ENCODE measurements around the gene NRTN.

Gene NRTN

GRCh38 chr19:5826531-5827341 is 21.9 kb downstream of the NRTN start:
- Histone ChIP-seq H3K9ac (ENCODE audit: low read depth in 1 of 2, low read length in 2 of 2) (peak overlapping the region; percentile 5 to 22), H3K4me1 (ENCODE audit: control insufficient read depth in 2 of 2, insufficient read depth in 2 of 2, low read length in 2 of 2) (peaks cover 11 to 19% of the 10 kb centered on the region in 2 donors), H3K9me3 (ENCODE audit: control insufficient read depth in 2 of 2, low read length in 2 of 2) (no peaks in the 10 kb centered on the region), H3K27ac (ENCODE audit: low read depth in 2 of 2, low read length in 2 of 2) (peak overlapping the region in 1 of 2 donors; percentile 85), H3K4me3 (ENCODE audit: low read length in 2 of 2) (peak overlapping the region in 1 of 2 donors; percentile 81), H3K27me3 (ENCODE audit: control insufficient read depth in 2 of 2, insufficient read depth in 2 of 2, low read length in 2 of 2) (no peaks in the 10 kb centered on the region), H3K36me3 (ENCODE audit: control insufficient read depth in 2 of 2, insufficient read depth in 2 of 2, low read length in 2 of 2) (peaks cover 0 to 7% of the 10 kb centered on the region in 2 donors)

GRCh38 chr19:5827342-5827890 is 22.5 kb downstream of the NRTN start:
- Histone ChIP-seq H3K27ac (ENCODE audit: low read depth in 2 of 2, low read length in 2 of 2) (peak overlapping the region; percentile 80 to 85), H3K27me3 (ENCODE audit: control insufficient read depth in 2 of 2, insufficient read depth in 2 of 2, low read length in 2 of 2) (no peaks in the 10 kb centered on the region), H3K4me1 (ENCODE audit: control insufficient read depth in 2 of 2, insufficient read depth in 2 of 2, low read length in 2 of 2) (peaks cover 11 to 19% of the 10 kb centered on the region in 2 donors), H3K36me3 (ENCODE audit: control insufficient read depth in 2 of 2, insufficient read depth in 2 of 2, low read length in 2 of 2) (peaks cover 0 to 7% of the 10 kb centered on the region in 2 donors), H3K9ac (ENCODE audit: low read depth in 1 of 2, low read length in 2 of 2) (peak overlapping the region; percentile 5 to 22), H3K4me3 (ENCODE audit: low read length in 2 of 2) (peak overlapping the region; percentile 55 to 81), H3K9me3 (ENCODE audit: control insufficient read depth in 2 of 2, low read length in 2 of 2) (no peaks in the 10 kb centered on the region)

GRCh38 chr19:5827891-5828660 is 23.2 kb downstream of the NRTN start:
- peak overlapping the region; percentile 80 to 85 for H3K27ac ChIP-seq (ENCODE audit: low read depth in 2 of 2, low read length in 2 of 2)
- no peaks in the 10 kb centered on the region for H3K9me3 ChIP-seq (ENCODE audit: control insufficient read depth in 2 of 2, low read length in 2 of 2)
- H3K27me3 ChIP-seq (ENCODE audit: control insufficient read depth in 2 of 2, insufficient read depth in 2 of 2, low read length in 2 of 2): no peaks in the 10 kb centered on the region
- H3K9ac ChIP-seq (ENCODE audit: low read depth in 1 of 2, low read length in 2 of 2): peak overlapping the region; percentile 44 to 66
- H3K4me3 ChIP-seq (ENCODE audit: low read length in 2 of 2): peak overlapping the region; percentile 55 to 81
- peaks cover 11 to 19% of the 10 kb centered on the region in 2 donors for H3K4me1 ChIP-seq (ENCODE audit: control insufficient read depth in 2 of 2, insufficient read depth in 2 of 2, low read length in 2 of 2)
- peaks cover 5 to 12% of the 10 kb centered on the region in 2 donors for H3K36me3 ChIP-seq (ENCODE audit: control insufficient read depth in 2 of 2, insufficient read depth in 2 of 2, low read length in 2 of 2)

- Histone ChIP-seq H3K9ac (ENCODE audit: low read depth in 1 of 2, low read length in 2 of 2) (peak overlapping the region; percentile 44 to 66), H3K27ac (ENCODE audit: low read depth in 2 of 2, low read length in 2 of 2) (peak overlapping the region; percentile 80 to 85), H3K9me3 (ENCODE audit: control insufficient read depth in 2 of 2, low read length in 2 of 2) (no peaks in the 10 kb centered on the region), H3K4me1 (ENCODE audit: control insufficient read depth in 2 of 2, insufficient read depth in 2 of 2, low read length in 2 of 2) (peaks cover 11 to 19% of the 10 kb centered on the region in 2 donors), H3K27me3 (ENCODE audit: control insufficient read depth in 2 of 2, insufficient read depth in 2 of 2, low read length in 2 of 2) (no peaks in the 10 kb centered on the region), H3K4me3 (ENCODE audit: low read length in 2 of 2) (peak overlapping the region; percentile 55 to 81), H3K36me3 (ENCODE audit: control insufficient read depth in 2 of 2, insufficient read depth in 2 of 2, low read length in 2 of 2) (peaks cover 5 to 12% of the 10 kb centered on the region in 2 donors)
Observed at GRCh38 chr19:5828661-5829566, 24.0 kb downstream of the NRTN start.

GRCh38 chr19:5829567-5830310 is 24.9 kb downstream of the NRTN start:
- Histone ChIP-seq H3K4me1 (ENCODE audit: control insufficient read depth in 2 of 2, insufficient read depth in 2 of 2, low read length in 2 of 2) (peaks cover 11 to 19% of the 10 kb centered on the region in 2 donors), H3K9ac (ENCODE audit: low read depth in 1 of 2, low read length in 2 of 2) (no peak overlapping the region), H3K4me3 (ENCODE audit: low read length in 2 of 2) (no peak overlapping the region), H3K9me3 (ENCODE audit: control insufficient read depth in 2 of 2, low read length in 2 of 2) (no peaks in the 10 kb centered on the region), H3K27me3 (ENCODE audit: control insufficient read depth in 2 of 2, insufficient read depth in 2 of 2, low read length in 2 of 2) (no peaks in the 10 kb centered on the region), H3K36me3 (ENCODE audit: control insufficient read depth in 2 of 2, insufficient read depth in 2 of 2, low read length in 2 of 2) (peaks cover 5 to 14% of the 10 kb centered on the region in 2 donors), H3K27ac (ENCODE audit: low read depth in 2 of 2, low read length in 2 of 2) (no peak overlapping the region)

- Histone ChIP-seq H3K9me3 (ENCODE audit: control insufficient read depth in 2 of 2, low read length in 2 of 2) (no peaks in the 10 kb centered on the region), H3K27ac (ENCODE audit: low read depth in 2 of 2, low read length in 2 of 2) (no peak overlapping the region), H3K9ac (ENCODE audit: low read depth in 1 of 2, low read length in 2 of 2) (no peak overlapping the region), H3K27me3 (ENCODE audit: control insufficient read depth in 2 of 2, insufficient read depth in 2 of 2, low read length in 2 of 2) (no peaks in the 10 kb centered on the region), H3K36me3 (ENCODE audit: control insufficient read depth in 2 of 2, insufficient read depth in 2 of 2, low read length in 2 of 2) (peaks cover 5 to 19% of the 10 kb centered on the region in 2 donors), H3K4me3 (ENCODE audit: low read length in 2 of 2) (no peak overlapping the region), H3K4me1 (ENCODE audit: control insufficient read depth in 2 of 2, insufficient read depth in 2 of 2, low read length in 2 of 2) (peaks cover 11 to 19% of the 10 kb centered on the region in 2 donors)
Observed at GRCh38 chr19:5831159-5831558, 26.3 kb downstream of the NRTN start.

GRCh38 chr19:5832061-5832460 is 27.2 kb downstream of the NRTN start:
- no peak overlapping the region for H3K4me3 ChIP-seq (ENCODE audit: low read length in 2 of 2)
- H3K9ac ChIP-seq (ENCODE audit: low read depth in 1 of 2, low read length in 2 of 2): no peak overlapping the region
- H3K27ac ChIP-seq (ENCODE audit: low read depth in 2 of 2, low read length in 2 of 2): no peak overlapping the region
- H3K9me3 ChIP-seq (ENCODE audit: control insufficient read depth in 2 of 2, low read length in 2 of 2): no peaks in the 10 kb centered on the region
- H3K36me3 ChIP-seq (ENCODE audit: control insufficient read depth in 2 of 2, insufficient read depth in 2 of 2, low read length in 2 of 2): peaks cover 5 to 19% of the 10 kb centered on the region in 2 donors
- H3K27me3 ChIP-seq (ENCODE audit: control insufficient read depth in 2 of 2, insufficient read depth in 2 of 2, low read length in 2 of 2): no peaks in the 10 kb centered on the region
- peaks cover 13 to 14% of the 10 kb centered on the region in 2 donors for H3K4me1 ChIP-seq (ENCODE audit: control insufficient read depth in 2 of 2, insufficient read depth in 2 of 2, low read length in 2 of 2)

GRCh38 chr19:5832527-5833216 is 27.8 kb downstream of the NRTN start:
- Histone ChIP-seq H3K4me3 (ENCODE audit: low read length in 2 of 2) (no peak overlapping the region), H3K9me3 (ENCODE audit: control insufficient read depth in 2 of 2, low read length in 2 of 2) (no peaks in the 10 kb centered on the region), H3K36me3 (ENCODE audit: control insufficient read depth in 2 of 2, insufficient read depth in 2 of 2, low read length in 2 of 2) (peaks cover 5 to 19% of the 10 kb centered on the region in 2 donors), H3K27ac (ENCODE audit: low read depth in 2 of 2, low read length in 2 of 2) (no peak overlapping the region), H3K4me1 (ENCODE audit: control insufficient read depth in 2 of 2, insufficient read depth in 2 of 2, low read length in 2 of 2) (peaks cover 9 to 13% of the 10 kb centered on the region in 2 donors), H3K9ac (ENCODE audit: low read depth in 1 of 2, low read length in 2 of 2) (no peak overlapping the region), H3K27me3 (ENCODE audit: control insufficient read depth in 2 of 2, insufficient read depth in 2 of 2, low read length in 2 of 2) (no peaks in the 10 kb centered on the region)
